Natural killer cell (primary cell): ENCODE data around the gene C4A. TPM values are rescaled to one million over a fixed set of nuclear protein-coding genes. Genes with fewer than 3 reads are reported as not detected.
"Not testable (repeated sequence)": the region's sequence is repeated elsewhere in the genome, so short reads cannot be mapped to it uniquely, and the experiment has no call there.

ENCODE experiments used
- ATAC-seq, 3 donors: fragments of 150-1000 bp in 2 of 3; fragments of 200-7000 bp in 1 of 3; cut with Tn5 transposase; 1 replicate in 1 of 3; 2 replicates in 2 of 3; pipeline ENCODE4 v1.10.0; 2021; ENCODE audit warnings: mild to moderate bottlenecking in 2 of 3, moderate library complexity in 2 of 3
- DNase-seq, 2 donors: peaks; one replicate each; pipeline versions ENCODE4 v3.0.0 to v3.0.0-alpha.2; 2013 to 2021; ENCODE audit warnings: mixed read lengths in 1 of 2
- H3K27ac ChIP-seq: one replicate; pipeline ENCODE4 v1.5.1; 2013; ENCODE audit warnings: mild to moderate bottlenecking, low read length
- H3K27me3 ChIP-seq: one replicate; pipeline ENCODE4 v1.6.1; 2013; ENCODE audit warnings: low read length; ENCODE audit not compliant: control insufficient read depth, insufficient read depth
- H3K36me3 ChIP-seq: one replicate; pipeline ENCODE4 v1.6.1; 2013; ENCODE audit warnings: low read length; ENCODE audit not compliant: control insufficient read depth, insufficient read depth
- H3K4me1 ChIP-seq: one replicate; pipeline ENCODE4 v1.6.1; 2013; ENCODE audit warnings: low read length; ENCODE audit not compliant: control insufficient read depth, insufficient read depth
- H3K4me3 ChIP-seq: one replicate; pipeline ENCODE4 v1.5.1; 2013; ENCODE audit warnings: low read length
- H3K9me3 ChIP-seq: one replicate; pipeline ENCODE4 v1.6.1; 2013; ENCODE audit warnings: low read length; ENCODE audit not compliant: control insufficient read depth, insufficient read depth
- H3K27ac Mint-ChIP-seq, 2 donors: one replicate each; pipeline ENCODE4 v1.8.0; 2022; ENCODE audit warnings: mild to moderate bottlenecking in 2 of 2, mixed read lengths in 2 of 2, moderate library complexity in 1 of 2
- H3K27me3 Mint-ChIP-seq, 2 donors: one replicate each; pipeline ENCODE4 v1.8.0; 2022; ENCODE audit warnings: low read depth in 2 of 2, mixed read lengths in 2 of 2
- H3K36me3 Mint-ChIP-seq: one replicate; pipeline ENCODE4 v1.8.0; 2022; ENCODE audit warnings: mixed read lengths
- H3K4me1 Mint-ChIP-seq, 2 donors: one replicate each; pipeline ENCODE4 v1.8.0; 2022; ENCODE audit warnings: mixed read lengths in 2 of 2
- H3K4me3 Mint-ChIP-seq: one replicate; pipeline ENCODE4 v1.8.0; 2022; ENCODE audit warnings: mild to moderate bottlenecking, moderate library complexity, mixed read lengths
- H3K9me3 Mint-ChIP-seq, 2 donors: one replicate each; pipeline ENCODE4 v1.8.0; 2022; ENCODE audit warnings: mixed read lengths in 2 of 2
- WGBS: methylation state at CpG from one replicate; pipeline ENCODE4 v1.1.7; 2013; ENCODE audit warnings: missing lambda C conversion rate; ENCODE audit not compliant: insufficient coverage; 5-methylcytosine and 5-hydroxymethylcytosine counted together
- intact Hi-C: fragments of 100-400 bp; cut with micrococcal nuclease; formaldehyde crosslinking; loops from one replicate; pipeline ENCODE4 v1.14.2; 2022
- total RNA-seq, 4 donors: library from RNA; stranded (reverse); fragments of 120-200 nt in 1 of 4; gene quantifications; one replicate each; pipeline versions ENCODE4 v1.2.3 to v1.2.4, GENCODE V29; 2013 to 2022
- TF ChIP-seq, protein P1 (sequence below): fragments of 200-600 bp; IDR thresholded peaks from one replicate; pipeline ENCODE4 v1.8.0; 2022; ENCODE audit warnings: antibody characterized with exemption

C4A gene
- total RNA-seq: 1 to 10 TPM; 5.0 to 8.2 (median 5.4) TPM
- total RNA-seq (2013): 2.7 TPM

DNA sequence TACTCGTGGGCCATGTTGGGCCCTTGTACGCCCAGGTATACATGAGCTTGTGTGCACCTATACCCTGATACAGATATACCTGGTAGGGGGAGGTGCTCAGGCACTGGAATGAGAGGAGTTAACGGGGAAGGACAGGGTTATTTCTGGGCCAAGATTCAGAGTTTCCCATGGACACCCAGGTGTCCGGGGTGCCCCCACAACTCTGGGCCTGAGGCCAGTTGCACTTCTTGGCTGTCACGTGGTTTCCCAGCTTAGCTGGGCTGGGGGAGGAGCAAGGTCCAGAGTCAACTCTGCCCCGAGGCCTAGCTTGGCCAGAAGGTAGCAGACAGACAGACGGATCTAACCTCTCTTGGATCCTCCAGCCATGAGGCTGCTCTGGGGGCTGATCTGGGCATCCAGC is at the start of gene C4A:
TSS of gene C4A (plus strand) at position 314 of the 400 bp plus-strand sequence. CDS start at position 365, 51 bp downstream.
- H3K36me3 ChIP-seq, H3K27ac ChIP-seq, H3K4me3 ChIP-seq, DNase-seq, H3K4me1 ChIP-seq, H3K27ac Mint-ChIP-seq, H3K4me3 Mint-ChIP-seq, H3K9me3 ChIP-seq, intact Hi-C loops, H3K36me3 Mint-ChIP-seq, H3K9me3 Mint-ChIP-seq, H3K4me1 Mint-ChIP-seq, H3K27me3 Mint-ChIP-seq, H3K27me3 ChIP-seq: not testable (repeated sequence)
- ATAC-seq: peak in 1 of 3 donors; percentile 17
- no CpG with 5 or more reads among the region's 7 CpGs for WGBS

DNA sequence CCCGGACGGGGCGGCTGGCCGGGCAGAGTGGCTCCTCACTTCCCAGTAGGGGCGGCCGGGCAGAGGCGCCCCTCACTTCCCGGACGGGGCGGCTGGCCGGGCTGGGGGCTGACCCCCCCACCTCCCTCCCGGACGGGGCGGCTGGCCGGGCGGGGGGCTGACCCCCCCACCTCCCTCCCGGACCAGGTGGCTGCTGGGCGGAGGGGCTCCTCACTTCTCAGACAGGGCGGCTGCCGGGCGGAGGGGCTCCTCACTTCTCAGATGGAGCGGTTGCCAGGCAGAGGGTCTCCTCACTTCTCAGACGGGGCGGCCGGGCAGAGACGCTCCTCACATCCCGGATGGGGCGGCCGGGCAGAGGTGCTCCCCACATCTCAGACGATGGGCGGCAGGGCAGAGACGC is 49.7 kb upstream of the C4A start:
- H3K27ac ChIP-seq, H3K27me3 ChIP-seq, H3K27ac Mint-ChIP-seq, intact Hi-C loops, H3K4me1 Mint-ChIP-seq, H3K36me3 ChIP-seq, H3K4me3 Mint-ChIP-seq, H3K36me3 Mint-ChIP-seq, DNase-seq, H3K9me3 Mint-ChIP-seq, ATAC-seq, H3K4me3 ChIP-seq, H3K4me1 ChIP-seq, H3K27me3 Mint-ChIP-seq, H3K9me3 ChIP-seq: not testable (repeated sequence)
- 91% methylated on average over 21 of the region's 32 CpGs for WGBS

DNA sequence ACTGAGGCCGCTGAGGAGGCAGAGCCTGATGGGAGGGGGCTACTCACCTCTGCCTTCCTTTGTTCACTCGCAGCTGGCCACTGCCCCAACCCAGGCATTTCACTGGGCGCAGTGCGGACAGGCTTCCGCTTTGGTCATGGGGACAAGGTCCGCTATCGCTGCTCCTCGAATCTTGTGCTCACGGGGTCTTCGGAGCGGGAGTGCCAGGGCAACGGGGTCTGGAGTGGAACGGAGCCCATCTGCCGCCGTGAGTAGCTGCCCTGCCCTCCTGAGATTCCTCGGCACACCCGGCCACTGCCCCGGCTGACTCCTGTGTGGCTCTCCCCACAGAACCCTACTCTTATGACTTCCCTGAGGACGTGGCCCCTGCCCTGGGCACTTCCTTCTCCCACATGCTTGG is 48.3 kb upstream of the C4A start:
- 92% methylated on average over 18 of the region's 19 CpGs for WGBS
- Mint-ChIP-seq H3K27me3 (no peaks in the 10 kb centered on the region), H3K4me1 (no peaks in the 10 kb centered on the region), H3K36me3 (no peaks in the 10 kb centered on the region), H3K4me3 (no peak overlapping the region), H3K27ac (no peak overlapping the region), H3K9me3 (no peaks in the 10 kb centered on the region)
- no peaks in the 10 kb centered on the region for H3K4me1 ChIP-seq
- H3K4me3 ChIP-seq: no peak overlapping the region
- H3K9me3 ChIP-seq: no peaks in the 10 kb centered on the region
- no peaks in the 10 kb centered on the region for H3K36me3 ChIP-seq
- ATAC-seq (no peak), DNase-seq (no peak)
- TF ChIP-seq, protein P1, sequence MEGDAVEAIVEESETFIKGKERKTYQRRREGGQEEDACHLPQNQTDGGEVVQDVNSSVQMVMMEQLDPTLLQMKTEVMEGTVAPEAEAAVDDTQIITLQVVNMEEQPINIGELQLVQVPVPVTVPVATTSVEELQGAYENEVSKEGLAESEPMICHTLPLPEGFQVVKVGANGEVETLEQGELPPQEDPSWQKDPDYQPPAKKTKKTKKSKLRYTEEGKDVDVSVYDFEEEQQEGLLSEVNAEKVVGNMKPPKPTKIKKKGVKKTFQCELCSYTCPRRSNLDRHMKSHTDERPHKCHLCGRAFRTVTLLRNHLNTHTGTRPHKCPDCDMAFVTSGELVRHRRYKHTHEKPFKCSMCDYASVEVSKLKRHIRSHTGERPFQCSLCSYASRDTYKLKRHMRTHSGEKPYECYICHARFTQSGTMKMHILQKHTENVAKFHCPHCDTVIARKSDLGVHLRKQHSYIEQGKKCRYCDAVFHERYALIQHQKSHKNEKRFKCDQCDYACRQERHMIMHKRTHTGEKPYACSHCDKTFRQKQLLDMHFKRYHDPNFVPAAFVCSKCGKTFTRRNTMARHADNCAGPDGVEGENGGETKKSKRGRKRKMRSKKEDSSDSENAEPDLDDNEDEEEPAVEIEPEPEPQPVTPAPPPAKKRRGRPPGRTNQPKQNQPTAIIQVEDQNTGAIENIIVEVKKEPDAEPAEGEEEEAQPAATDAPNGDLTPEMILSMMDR: no peak
- intact Hi-C loops: no loop called here
- no peaks in the 10 kb centered on the region for H3K27me3 ChIP-seq
- H3K27ac ChIP-seq: no peak overlapping the region

DNA sequence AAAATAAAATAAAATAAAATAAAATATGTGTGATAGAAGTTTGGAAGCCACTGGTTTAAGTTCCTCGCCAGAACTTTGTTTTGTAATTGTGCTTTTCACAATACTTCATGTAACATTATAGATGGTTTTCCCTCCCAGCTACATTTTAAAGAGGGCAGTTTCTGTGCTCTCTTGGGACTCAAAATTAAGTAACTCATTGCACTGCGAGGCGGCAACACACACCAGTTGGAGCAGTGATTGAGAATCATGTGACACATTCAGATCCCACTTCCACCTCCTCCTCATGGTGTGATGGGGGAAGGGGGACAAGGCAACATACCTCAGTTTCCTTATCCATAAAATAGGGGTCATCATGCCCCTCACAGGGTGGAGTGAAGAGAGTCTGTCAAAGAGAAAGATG is 46.8 kb upstream of the C4A start:
- no peaks in the 10 kb centered on the region for H3K4me1 ChIP-seq
- WGBS: no CpG with 5 or more reads among the region's 3 CpGs
- ATAC-seq (no peak), DNase-seq (no peak)
- no peaks in the 10 kb centered on the region for H3K4me1 Mint-ChIP-seq
- H3K27ac Mint-ChIP-seq: no peak overlapping the region
- TF ChIP-seq, protein P1: no peak
- no peaks in the 10 kb centered on the region for H3K36me3 Mint-ChIP-seq
- H3K4me3 ChIP-seq: no peak overlapping the region
- H3K9me3 Mint-ChIP-seq: no peaks in the 10 kb centered on the region
- H3K27me3 Mint-ChIP-seq: no peaks in the 10 kb centered on the region
- H3K36me3 ChIP-seq: no peaks in the 10 kb centered on the region
- H3K27me3 ChIP-seq: no peaks in the 10 kb centered on the region
- no peak overlapping the region for H3K27ac ChIP-seq
- intact Hi-C loops: no loop called here
- H3K4me3 Mint-ChIP-seq: no peak overlapping the region
- H3K9me3 ChIP-seq: no peaks in the 10 kb centered on the region

DNA sequence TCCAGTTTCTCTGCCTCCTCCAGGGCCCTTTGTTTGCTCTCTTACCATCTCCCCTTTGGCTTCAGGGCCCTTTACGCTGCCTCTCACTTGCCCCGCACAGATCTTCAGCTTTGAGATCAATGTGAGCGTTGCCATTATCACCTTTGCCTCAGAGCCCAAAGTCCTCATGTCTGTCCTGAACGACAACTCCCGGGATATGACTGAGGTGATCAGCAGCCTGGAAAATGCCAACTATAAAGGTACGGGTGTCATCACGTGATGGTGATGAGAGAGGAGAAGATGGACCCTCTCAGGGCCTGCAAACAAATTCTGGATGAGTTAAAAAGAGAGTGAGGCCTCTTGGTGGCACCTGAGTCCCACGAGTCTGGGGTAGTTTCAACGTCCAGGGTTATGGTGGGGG is 46.0 kb upstream of the C4A start:
- no peaks in the 10 kb centered on the region for H3K36me3 Mint-ChIP-seq
- WGBS: 90% methylated on average over 9 of the region's 9 CpGs
- no peak overlapping the region for H3K27ac ChIP-seq
- ATAC-seq: no peak
- DNase-seq: no peak
- no peaks in the 10 kb centered on the region for H3K4me1 ChIP-seq
- no peaks in the 10 kb centered on the region for H3K36me3 ChIP-seq
- H3K9me3 Mint-ChIP-seq: no peaks in the 10 kb centered on the region
- H3K9me3 ChIP-seq: no peaks in the 10 kb centered on the region
- H3K27me3 Mint-ChIP-seq: peaks cover 0 to 7% of the 10 kb centered on the region in 2 donors
- intact Hi-C loops: no loop called here
- H3K27me3 ChIP-seq: no peaks in the 10 kb centered on the region
- H3K27ac Mint-ChIP-seq: no peak overlapping the region
- TF ChIP-seq, protein P1: no peak
- H3K4me1 Mint-ChIP-seq: no peaks in the 10 kb centered on the region
- no peak overlapping the region for H3K4me3 Mint-ChIP-seq
- H3K4me3 ChIP-seq: no peak overlapping the region
